Mucosa of descending colon (tissue), 3 donors: Measurements from ENCODE around the gene ANO6. TPM values are rescaled to one million over a fixed set of nuclear protein-coding genes. Genes with fewer than 3 reads are reported as not detected.

ENCODE experiments used
- ATAC-seq: fragments of 200-7000 bp; cut with Tn5 transposase; one replicate; pipeline ENCODE4 v1.9.1; 2020; ENCODE audit warnings: mild to moderate bottlenecking, moderate library complexity
- DNase-seq, 3 donors: peaks; one replicate each; pipeline ENCODE4 v3.0.0-alpha.2; 2020
- H3K36me3 ChIP-seq: fragments of 200-600 bp; one replicate; pipeline ENCODE4 v1.8.0; 2021; ENCODE audit warnings: low read depth, mild to moderate bottlenecking
- H3K4me1 ChIP-seq: fragments of 200-600 bp; one replicate; pipeline ENCODE4 v1.8.0; 2021; ENCODE audit warnings: low read depth, mild to moderate bottlenecking
- H3K4me3 ChIP-seq: fragments of 200-600 bp; one replicate; pipeline ENCODE4 v1.8.0; 2021; ENCODE audit warnings: mild to moderate bottlenecking
- H3K9me3 ChIP-seq: fragments of 200-600 bp; one replicate; pipeline ENCODE4 v1.8.0; 2021; ENCODE audit warnings: mild to moderate bottlenecking
- CTCF ChIP-seq: fragments of 200-600 bp; IDR thresholded peaks from one replicate; pipeline ENCODE4 v1.8.0; 2022; ENCODE audit warnings: antibody characterized with exemption, mild to moderate bottlenecking
- intact Hi-C, 2 donors: fragments of 100-400 bp; cut with DNase I in 1 of 2; cut with micrococcal nuclease in 1 of 2; formaldehyde crosslinking; loops; one replicate each; pipeline versions ENCODE4 v1.11.0 to v1.11.1; 2022; cut with DNase I, micrococcal nuclease
- total RNA-seq, 3 donors: library from RNA; stranded (reverse); fragmentation: NEBNext Ultra II Directional in 2 of 3; extraction: Animal tissue kit (Norgen Biotek cat#: 25700) in 2 of 3; gene quantifications; one replicate each; pipeline versions ENCODE4 v1.2.1 to v1.2.4, GENCODE V29; 2021 to 2023
- donor health status: DM: no; HTN: no; CAD: no; lungs with moderate emphysema.
- donor health status: DM: no; HTN: no; CAD: no.
- donor health status: DM: no; HTN: yes; CAD: no.

The ANO6 gene
- total RNA-seq, 3 donors from 2014 or later: 7.8 to 65.8 (median 15.2) TPM

- no peak overlapping the region for H3K4me3 ChIP-seq
- intact Hi-C loops: no loop called here
- DNase-seq (no peak), ATAC-seq (no peak)
- H3K9me3 ChIP-seq: no peaks in the 10 kb centered on the region
- H3K4me1 ChIP-seq: no peaks in the 10 kb centered on the region
- H3K36me3 ChIP-seq: no peaks in the 10 kb centered on the region
- no peak for TF ChIP-seq CTCF
Measured at GRCh38 chr12:45289245-45290215, 73.6 kb downstream of the ANO6 start.

GRCh38 chr12:45290216-45290605, 74.3 kb downstream of the ANO6 start:
- Histone ChIP-seq H3K9me3 (no peaks in the 10 kb centered on the region), H3K36me3 (no peaks in the 10 kb centered on the region), H3K4me1 (no peaks in the 10 kb centered on the region), H3K4me3 (no peak overlapping the region)
- DNase-seq: no peak
- ATAC-seq: no peak
- intact Hi-C loops: no loop called here
- no peak for TF ChIP-seq CTCF

- intact Hi-C loops: no loop called here
Measured at GRCh38 chr12:45291518-45291917, 75.6 kb downstream of the ANO6 start.

GRCh38 chr12:45292486-45293195, 76.7 kb downstream of the ANO6 start:
- no peak for TF ChIP-seq CTCF
- ATAC-seq (no peak), DNase-seq (no peak)
- no peaks in the 10 kb centered on the region for H3K9me3 ChIP-seq
- no peaks in the 10 kb centered on the region for H3K36me3 ChIP-seq
- H3K4me1 ChIP-seq: no peaks in the 10 kb centered on the region
- H3K4me3 ChIP-seq: no peak overlapping the region
- intact Hi-C loops: no loop called here

More at GRCh38 chr12:45291518-45291917, 75.6 kb downstream of the ANO6 start:
- Histone ChIP-seq H3K9me3 (no peaks in the 10 kb centered on the region), H3K4me3 (no peak overlapping the region), H3K36me3 (no peaks in the 10 kb centered on the region), H3K4me1 (no peaks in the 10 kb centered on the region)
- TF ChIP-seq CTCF: no peak
- DNase-seq: no peak
- ATAC-seq: no peak

GRCh38 chr12:45294906-45295305, 79.0 kb downstream of the ANO6 start:
- DNase-seq (no peak), ATAC-seq (no peak)
- Histone ChIP-seq H3K4me3 (no peak overlapping the region), H3K36me3 (no peaks in the 10 kb centered on the region), H3K4me1 (no peaks in the 10 kb centered on the region), H3K9me3 (no peaks in the 10 kb centered on the region)
- intact Hi-C loops: no loop called here
- no peak for TF ChIP-seq CTCF
